SK-N-MC (cell line): ENCODE results near the gene ZC3H7B.

Experiments used
- DNase-seq: peaks from one replicate; pipeline ENCODE4 v3.0.0-alpha.2; 2011; ENCODE audit warnings: low read depth, low spot score
- H3K27ac ChIP-seq: fragments of 200-600 bp; sonication (generic); 2 replicates; pipeline ENCODE4 v1.5.1; 2016; ENCODE audit warnings: mixed run types
- H3K36me3 ChIP-seq: fragments of 200-600 bp; sonication (generic); 2 replicates; pipeline ENCODE4 v1.6.1; 2017; ENCODE audit warnings: antibody characterized with exemption, low read length, mixed read lengths; ENCODE audit not compliant: insufficient read depth
- H3K4me3 ChIP-seq: fragments of 200-600 bp; sonication (generic); 2 replicates; pipeline ENCODE4 v1.5.1; 2016
- H3K9ac ChIP-seq: fragments of 200-600 bp; sonication (generic); 2 replicates; pipeline ENCODE4 v1.8.0; 2017; ENCODE audit warnings: mixed run types, mixed read lengths; ENCODE audit not compliant: insufficient read length
- H3K9me3 ChIP-seq: fragments of 200-600 bp; sonication (generic); 2 replicates; pipeline ENCODE4 v1.6.1; 2017; ENCODE audit warnings: low read depth, mild to moderate bottlenecking, antibody characterized with exemption, low read length, moderate library complexity, mixed read lengths
- EZH2 ChIP-seq: fragments of 200-600 bp; sonication (generic); IDR thresholded peaks from one replicate; pipeline ENCODE4 v1.6.1; 2017; ENCODE audit warnings: antibody characterized with exemption
- FOXP2 ChIP-seq: optimal IDR thresholded peaks from 2 replicates; pipeline ENCODE3; 2011; ENCODE audit warnings: mild to moderate bottlenecking, moderate library complexity; ENCODE audit not compliant: insufficient read depth; ENCODE audit errors: extremely low read length, control extremely low read depth
- POLR2AphosphoS5 ChIP-seq: IDR thresholded peaks from 2 replicates; pipeline ENCODE4 v1.6.1; 2012; ENCODE audit warnings: mild to moderate bottlenecking, low read depth, low read length, borderline replicate concordance

Gene ZC3H7B

DNA sequence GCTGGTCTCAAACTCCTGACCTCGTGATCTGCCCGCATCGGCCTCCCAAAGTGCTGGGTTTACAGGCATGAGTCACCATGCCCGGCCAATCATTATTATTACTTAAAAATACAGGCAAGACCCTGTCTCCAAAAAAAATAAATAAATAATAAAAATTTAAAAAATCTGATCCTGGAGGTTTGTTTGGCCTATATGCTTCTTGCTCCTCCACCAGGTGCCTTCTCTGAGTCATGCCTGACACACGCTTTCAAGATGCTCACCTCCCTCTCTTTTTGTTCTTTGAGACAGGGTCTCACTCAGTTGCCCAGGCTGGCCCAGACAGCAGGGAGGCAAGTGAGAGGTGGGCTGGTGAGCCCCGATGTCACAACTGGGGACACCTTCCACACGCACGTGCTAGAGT is 13.5 kb downstream of the ZC3H7B start:
- no peak overlapping the region for H3K9ac ChIP-seq
- H3K9me3 ChIP-seq, result no peaks in the 10 kb centered on the region
- H3K36me3 ChIP-seq, result no peaks in the 10 kb centered on the region; the same call in 1 of the 2 replicates
- no peak overlapping the region for H3K27ac ChIP-seq
- no peak for DNase-seq
- no peak overlapping the region for H3K4me3 ChIP-seq
- TF ChIP-seq FOXP2 (no peak), POLR2AphosphoS5 (no peak), EZH2 (no peak)

DNA sequence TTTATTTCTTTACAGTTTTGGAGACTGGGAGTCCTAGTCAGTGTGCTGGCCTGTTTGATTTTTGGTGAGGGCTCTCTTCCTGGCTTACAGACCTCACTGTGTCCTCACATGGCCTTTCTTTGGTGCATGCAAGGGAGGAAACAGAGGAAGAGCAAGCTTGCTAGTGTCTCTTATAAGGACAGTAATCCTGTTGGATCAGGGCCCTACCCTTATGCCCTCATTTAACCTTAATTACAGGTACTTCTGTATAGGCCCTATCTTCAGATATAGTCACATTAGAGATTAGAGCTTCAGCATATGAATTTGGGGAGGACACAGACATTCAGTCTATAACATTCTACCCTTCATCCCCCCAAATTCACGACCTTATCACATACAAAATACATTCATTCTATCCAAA is 14.3 kb downstream of the ZC3H7B start:
- no peak overlapping the region; the same call in 1 of the 2 replicates for H3K27ac ChIP-seq
- TF ChIP-seq FOXP2, result no peak
- TF ChIP-seq EZH2, result no peak
- TF ChIP-seq POLR2AphosphoS5, result no peak
- H3K9ac ChIP-seq, result no peak overlapping the region
- no peaks in the 10 kb centered on the region for H3K9me3 ChIP-seq
- no peak for DNase-seq
- H3K36me3 ChIP-seq, result no peaks in the 10 kb centered on the region; the same call in 1 of the 2 replicates
- H3K4me3 ChIP-seq, result no peak overlapping the region

DNA sequence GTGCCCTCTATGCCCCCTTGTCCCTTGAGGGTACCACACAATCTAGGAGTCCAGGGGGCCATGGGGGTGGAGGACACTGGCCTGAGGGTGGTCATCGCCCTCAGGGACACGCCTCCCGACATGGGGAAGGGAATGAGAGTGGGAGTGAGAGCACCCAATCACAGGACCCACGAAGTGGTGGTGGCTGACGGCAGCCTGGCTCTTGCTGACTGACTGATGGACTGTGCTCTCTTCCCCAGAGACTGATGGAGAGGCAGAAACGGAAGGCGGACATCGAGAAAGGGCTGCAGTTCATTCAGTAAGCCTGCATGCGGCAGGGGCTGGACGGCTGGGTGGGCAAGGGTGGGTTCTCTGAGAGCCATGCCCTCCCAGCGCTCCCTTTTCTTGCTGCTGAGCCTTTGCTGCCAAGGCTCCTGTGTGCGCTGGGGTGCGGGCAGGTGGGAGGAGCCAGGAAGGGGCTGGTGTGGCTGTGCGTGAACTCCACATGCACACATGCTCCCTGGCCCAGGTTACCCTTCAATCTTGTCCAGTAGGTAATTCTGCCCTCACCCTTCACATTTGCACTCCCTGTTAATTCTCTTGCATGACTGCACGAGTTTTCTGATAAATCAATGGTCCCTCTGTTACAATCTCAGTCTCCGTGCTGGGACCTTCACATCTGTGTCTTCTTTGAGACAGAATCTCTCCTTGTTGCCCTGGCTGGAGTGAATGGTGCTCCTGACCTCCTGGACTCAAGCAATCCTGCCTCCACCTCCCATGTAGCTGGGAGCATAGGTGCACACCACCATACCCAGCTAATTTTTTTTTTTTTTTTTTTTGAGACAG is 19.3 kb downstream of the ZC3H7B start:
- TF ChIP-seq EZH2 (no peak), FOXP2 (no peak), POLR2AphosphoS5 (no peak)
- no peaks in the 10 kb centered on the region for H3K9me3 ChIP-seq
- peaks cover 13% of the 10 kb centered on the region; the same call in 1 of the 2 replicates for H3K36me3 ChIP-seq
- no peak for DNase-seq
- no peak overlapping the region for H3K27ac ChIP-seq
- H3K4me3 ChIP-seq, result no peak overlapping the region
- H3K9ac ChIP-seq, result no peak overlapping the region

DNA sequence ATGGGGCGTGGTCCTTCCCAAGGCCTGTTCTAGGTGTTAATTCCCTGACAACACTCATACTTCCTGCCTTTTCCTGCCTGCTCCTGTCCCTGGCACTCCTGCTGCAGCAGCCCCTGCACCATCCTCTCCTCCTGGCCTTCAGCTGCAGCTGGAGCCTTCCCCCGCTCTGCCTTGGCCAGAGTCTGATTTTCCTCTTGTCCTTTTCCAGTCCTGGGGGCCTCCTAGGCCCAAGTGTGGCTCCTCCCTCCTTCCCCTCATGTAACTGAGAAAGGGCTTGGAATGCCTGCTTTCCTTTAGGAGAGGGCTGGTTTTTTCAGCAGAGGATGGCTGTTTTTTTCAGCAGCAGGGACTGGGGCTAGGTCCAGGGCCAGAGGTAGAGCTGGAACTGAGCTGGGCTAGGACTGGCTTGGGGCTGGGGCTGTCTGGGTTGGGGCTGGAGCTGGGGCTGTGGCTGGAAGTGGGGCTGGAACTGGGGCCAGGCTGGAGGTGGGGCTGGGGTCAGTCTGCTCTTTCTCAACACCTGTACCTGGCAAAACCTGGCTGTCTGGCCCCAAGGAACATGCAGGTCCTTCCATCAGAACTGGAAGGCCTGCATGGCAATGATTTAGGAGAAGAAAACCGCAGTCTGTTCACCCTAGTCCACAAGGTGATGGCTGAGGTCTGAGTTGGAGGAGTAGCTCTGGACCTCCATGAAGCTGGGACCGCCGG is 23.6 kb downstream of the ZC3H7B start:
- no peak for DNase-seq
- Histone ChIP-seq H3K9me3 (no peaks in the 10 kb centered on the region), H3K4me3 (no peak overlapping the region), H3K27ac (no peak overlapping the region), H3K9ac (no peak overlapping the region), H3K36me3 (peaks cover 37% of the 10 kb centered on the region; the same call in 1 of the 2 replicates)
- TF ChIP-seq EZH2, result no peak
- TF ChIP-seq POLR2AphosphoS5, result no peak
- no peak for TF ChIP-seq FOXP2

DNA sequence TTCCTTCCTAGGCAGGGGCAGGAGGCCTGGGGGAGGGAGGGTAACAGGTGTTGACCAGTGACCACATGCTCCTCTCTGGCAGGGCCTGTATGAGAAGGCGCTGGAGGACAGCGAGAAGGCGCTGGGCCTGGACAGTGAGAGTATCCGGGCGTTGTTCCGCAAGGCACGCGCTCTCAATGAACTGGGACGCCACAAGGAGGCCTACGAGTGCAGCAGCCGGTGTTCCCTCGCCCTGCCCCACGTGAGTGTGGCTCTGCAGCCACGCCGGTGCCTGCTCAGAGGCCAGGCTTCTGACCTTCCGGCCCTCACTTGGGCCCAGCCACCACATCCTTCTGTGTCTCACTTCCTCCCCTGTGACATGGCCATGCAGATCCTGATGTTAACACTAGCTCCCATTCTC is 25.8 kb downstream of the ZC3H7B start:
- no peak for TF ChIP-seq POLR2AphosphoS5
- no peak for TF ChIP-seq EZH2
- TF ChIP-seq FOXP2, result no peak
- Histone ChIP-seq H3K36me3 (peaks cover 45% of the 10 kb centered on the region; the same call in 1 of the 2 replicates), H3K9ac (no peak overlapping the region), H3K27ac (no peak overlapping the region), H3K9me3 (no peaks in the 10 kb centered on the region), H3K4me3 (no peak overlapping the region)
- DNase-seq, result no peak

DNA sequence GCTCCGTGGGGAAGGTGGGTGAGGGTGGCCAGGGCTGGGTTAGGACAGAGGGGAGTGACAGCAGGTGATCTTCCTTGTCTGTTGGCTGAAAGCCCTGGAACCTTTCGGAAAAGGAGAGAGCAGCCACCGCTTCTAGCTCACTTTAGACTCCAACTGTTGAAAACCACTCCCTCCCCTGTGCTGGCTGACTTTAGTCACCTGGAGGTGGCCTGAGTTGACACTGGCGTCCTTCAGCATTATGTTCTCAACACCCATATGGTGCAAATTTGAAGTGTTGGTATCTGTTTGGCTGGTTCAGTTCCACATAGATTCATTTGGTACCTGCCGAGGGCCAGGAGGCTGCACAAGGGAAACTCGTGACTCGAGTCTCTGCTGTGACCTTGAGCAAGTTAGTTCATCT is 28.8 kb downstream of the ZC3H7B start:
- H3K9me3 ChIP-seq, result no peaks in the 10 kb centered on the region
- H3K27ac ChIP-seq, result no peak overlapping the region
- H3K36me3 ChIP-seq, result peaks cover 37% of the 10 kb centered on the region; the same call in 1 of the 2 replicates
- DNase-seq, result no peak
- H3K9ac ChIP-seq, result no peak overlapping the region
- no peak overlapping the region for H3K4me3 ChIP-seq
- TF ChIP-seq EZH2 (no peak), POLR2AphosphoS5 (no peak), FOXP2 (no peak)

DNA sequence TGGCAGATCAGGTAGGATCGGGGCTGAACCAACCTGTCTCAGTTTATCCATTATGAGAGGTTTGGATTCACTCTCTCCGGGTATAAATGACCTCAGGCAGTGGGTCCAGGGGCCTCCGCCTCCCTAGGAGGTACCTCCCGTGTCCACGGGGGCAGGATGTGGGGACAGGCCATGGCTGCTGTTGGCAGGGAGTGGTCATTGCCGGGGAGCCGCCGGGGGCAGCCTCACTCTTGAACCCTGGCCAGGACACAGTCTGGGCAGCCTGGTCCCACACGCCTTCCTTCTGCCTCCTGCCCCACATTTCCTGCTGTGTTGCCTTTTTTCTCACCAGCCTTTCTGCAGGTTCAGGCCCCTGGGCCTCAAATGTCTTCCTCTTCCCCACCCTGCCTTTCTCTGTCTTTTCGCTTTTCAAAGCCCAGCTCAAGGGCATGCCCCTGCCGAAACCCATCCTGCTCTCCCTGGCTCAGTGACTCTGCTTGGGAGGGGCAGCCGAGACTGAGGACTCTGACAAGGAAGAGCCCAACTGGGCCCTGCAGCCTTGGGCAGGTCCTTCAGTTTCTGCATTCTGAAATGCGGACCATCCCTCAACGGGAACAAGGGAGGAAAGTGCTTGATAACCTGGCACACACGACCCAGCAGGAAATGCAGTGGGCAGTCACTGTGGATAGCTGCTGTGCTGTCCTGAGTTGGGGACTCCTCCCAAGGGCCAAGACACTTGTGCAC is 31.1 kb downstream of the ZC3H7B start:
- Histone ChIP-seq H3K4me3 (no peak overlapping the region), H3K36me3 (peaks cover 22% of the 10 kb centered on the region; the same call in 1 of the 2 replicates), H3K9ac (no peak overlapping the region), H3K27ac (no peak overlapping the region), H3K9me3 (no peaks in the 10 kb centered on the region)
- DNase-seq, result no peak
- no peak for TF ChIP-seq FOXP2
- TF ChIP-seq POLR2AphosphoS5, result no peak
- no peak for TF ChIP-seq EZH2

DNA sequence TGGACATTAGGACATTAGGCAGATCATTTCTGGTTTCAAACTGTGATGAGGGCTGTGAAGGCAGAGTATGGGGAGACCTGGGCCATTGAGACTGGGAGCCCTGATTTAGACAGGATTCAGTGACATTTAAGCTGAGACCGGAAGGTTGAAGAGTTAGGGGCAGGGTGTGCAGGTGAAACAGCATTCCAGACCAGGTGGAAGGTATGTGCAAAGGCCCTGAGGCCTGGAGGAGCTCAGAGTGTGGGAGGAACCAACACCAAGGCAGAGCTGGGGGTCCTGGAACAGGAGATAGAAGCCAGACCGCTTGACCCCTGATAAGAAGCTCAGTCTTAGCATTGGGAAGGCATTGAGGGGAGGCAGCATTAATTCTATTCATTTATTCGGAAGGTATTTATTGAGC is 32.5 kb downstream of the ZC3H7B start:
- no peak for TF ChIP-seq FOXP2
- DNase-seq, result no peak
- Histone ChIP-seq H3K27ac (no peak overlapping the region), H3K9me3 (no peaks in the 10 kb centered on the region), H3K4me3 (no peak overlapping the region), H3K36me3 (peaks cover 12% of the 10 kb centered on the region; the same call in 1 of the 2 replicates), H3K9ac (no peak overlapping the region)
